ENCODE results near the gene RERGL.
"Not testable (repeated sequence)": the region's sequence is repeated elsewhere in the genome, so short reads cannot be mapped to it uniquely, and the experiment has no call there.

Gene RERGL, protein sequence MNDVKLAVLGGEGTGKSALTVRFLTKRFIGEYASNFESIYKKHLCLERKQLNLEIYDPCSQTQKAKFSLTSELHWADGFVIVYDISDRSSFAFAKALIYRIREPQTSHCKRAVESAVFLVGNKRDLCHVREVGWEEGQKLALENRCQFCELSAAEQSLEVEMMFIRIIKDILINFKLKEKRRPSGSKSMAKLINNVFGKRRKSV

DNA sequence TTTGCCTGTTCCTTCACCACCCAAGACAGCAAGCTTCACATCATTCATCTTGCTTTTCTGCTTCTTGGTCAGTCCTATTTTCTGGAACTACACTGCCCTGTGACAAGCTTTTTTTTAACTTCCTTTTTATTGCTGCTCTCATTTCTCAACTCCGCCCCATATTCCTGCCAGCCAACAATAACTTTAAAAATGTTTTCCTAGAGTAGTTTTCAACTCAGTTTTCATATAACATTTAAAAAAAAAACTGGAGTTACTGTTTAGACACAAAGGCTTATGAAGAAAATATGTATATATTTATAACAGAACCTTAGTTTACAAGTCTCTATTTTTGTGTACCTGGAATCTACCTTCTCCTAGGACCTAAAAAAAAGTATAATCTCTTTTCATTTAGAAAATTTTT lies at the start of gene RERGL:
TSS of gene RERGL (minus strand) at position 101 of the 400 bp plus-strand sequence. CDS start at position 48, 53 bp downstream.
- DNase-seq, result no peak

DNA sequence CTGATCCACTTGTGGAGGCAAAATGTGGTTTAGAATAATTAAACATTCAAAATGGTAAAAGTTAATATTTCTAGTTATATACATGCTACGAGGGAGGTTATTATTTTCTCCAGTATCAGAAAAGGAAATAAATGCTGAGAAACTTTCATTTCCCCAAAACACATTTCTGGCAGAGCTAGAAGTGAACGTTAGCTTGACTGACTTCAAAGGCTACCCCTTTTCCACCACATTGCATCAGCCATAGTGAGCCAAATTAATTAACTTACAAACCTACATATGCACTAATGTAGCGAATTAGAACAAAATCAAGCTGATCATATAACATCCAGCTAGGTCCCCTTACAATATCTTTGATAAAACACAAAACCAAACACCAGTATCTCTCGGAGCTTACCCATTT lies 49.3 kb upstream of the RERGL start:
- DNase-seq, result no peak

DNA sequence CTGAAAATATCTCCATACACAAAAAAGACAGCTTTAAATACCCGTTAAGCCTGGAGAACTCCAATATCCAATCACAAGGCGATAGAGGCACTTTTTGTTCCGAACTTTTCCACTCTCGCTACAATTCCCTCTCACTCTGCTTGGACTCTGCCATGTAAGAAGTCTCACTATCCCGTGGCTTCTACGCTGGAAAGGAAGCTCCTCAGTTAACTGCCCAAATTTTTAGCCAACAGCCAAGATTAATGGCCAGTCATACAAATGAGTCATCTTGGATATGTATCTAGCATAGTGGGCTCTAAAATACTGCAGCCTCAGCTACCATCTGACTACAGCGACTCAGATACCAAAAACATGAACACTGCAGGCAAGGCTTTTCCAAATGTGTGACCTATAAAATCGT lies 45.5 kb upstream of the RERGL start:
- DNase-seq, result no peak

DNA sequence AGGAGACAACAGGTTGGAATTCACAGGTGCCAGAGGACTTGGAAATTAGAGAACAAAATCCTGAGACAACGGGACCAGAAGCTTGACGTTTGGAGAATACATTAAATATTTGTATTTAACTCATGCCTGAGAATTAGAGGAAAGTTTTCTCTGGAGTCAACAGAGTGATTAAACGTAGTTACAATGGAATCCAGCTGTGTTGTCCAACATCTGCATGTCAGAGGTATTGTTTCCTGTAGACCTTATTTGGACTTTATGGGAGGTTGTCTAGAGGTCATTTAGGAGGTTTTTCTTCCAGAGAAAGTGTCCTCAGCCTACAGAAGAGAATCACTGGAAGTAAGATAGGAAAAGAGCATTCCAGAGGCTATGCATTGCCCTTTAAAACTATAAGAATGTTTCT lies 45.1 kb upstream of the RERGL start:
- no peak for DNase-seq

DNA sequence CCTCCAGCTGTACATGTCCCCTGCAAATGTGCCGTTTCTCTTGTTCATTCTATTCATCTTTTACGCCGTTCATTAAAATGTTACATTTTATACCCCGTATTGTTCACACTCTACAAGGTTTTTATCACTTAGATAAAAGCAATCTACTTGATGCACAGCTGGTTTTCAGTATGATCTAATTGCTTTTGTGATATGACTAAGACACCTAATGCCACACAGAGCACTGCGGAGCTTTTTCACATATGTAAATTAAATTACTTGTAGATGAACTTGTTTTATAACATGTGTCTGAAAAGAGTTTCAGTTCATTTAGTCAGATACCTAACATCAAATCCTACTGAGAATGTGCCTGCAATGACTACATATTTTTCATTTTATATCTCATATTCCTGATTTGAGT lies 40.9 kb upstream of the RERGL start:
- DNase-seq, result no peak

DNA sequence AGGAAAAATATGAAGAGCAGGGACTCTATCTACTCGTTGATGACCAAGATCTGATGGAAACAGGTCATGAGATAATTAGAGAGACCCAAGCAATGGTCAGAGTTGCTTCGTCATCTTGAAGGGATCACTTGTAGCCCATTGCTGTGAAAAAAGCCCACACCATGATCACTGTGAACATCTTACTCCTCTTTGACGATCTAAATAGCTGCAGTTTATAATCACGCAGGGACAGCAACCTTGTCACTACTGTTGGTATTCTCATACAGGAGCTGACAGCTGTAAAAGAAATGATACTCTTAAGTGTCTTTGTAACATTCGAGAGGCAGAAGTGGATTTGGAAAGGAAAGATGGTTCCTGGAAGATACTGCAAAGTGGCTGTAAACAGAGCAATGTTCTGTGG lies 33.7 kb upstream of the RERGL start:
- DNase-seq, result no peak

DNA sequence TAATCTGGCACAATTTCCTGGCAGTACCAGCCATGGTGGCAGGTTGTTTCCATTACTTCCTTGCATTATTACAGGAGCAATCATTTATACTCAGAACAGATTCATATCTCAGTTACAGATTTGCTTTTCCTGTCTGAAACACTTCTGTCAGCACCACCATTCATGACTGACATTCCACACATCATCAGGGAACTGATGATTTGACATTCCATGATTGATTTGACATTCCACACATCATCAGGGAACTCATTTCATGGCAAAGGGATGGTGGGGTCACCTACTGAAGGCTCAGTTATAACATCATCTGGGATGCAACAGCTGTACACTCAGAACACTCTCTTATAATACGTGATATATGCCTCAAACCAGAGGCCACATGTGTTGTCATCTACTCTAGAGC lies 30.9 kb upstream of the RERGL start:
- DNase-seq, result no peak

DNA sequence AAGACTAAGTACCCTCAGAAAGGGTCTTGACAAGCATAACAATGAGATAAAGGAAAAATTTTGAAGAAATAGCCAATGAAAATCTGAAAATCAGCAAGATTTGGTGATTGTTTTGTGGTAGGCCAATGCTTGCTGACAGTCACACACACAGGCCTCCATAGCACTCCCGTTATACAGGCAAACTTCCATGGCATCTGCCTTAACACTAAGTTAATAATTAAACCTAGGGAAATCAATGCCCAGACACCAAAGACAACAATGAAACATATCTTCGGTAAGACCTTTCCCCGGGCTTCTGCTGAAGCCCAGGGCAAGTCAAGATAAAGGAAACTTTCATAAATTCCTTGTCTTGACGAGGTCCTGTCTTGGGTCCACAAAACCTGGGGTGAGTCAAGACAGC lies 18.6 kb upstream of the RERGL start:
- no peak for DNase-seq

DNA sequence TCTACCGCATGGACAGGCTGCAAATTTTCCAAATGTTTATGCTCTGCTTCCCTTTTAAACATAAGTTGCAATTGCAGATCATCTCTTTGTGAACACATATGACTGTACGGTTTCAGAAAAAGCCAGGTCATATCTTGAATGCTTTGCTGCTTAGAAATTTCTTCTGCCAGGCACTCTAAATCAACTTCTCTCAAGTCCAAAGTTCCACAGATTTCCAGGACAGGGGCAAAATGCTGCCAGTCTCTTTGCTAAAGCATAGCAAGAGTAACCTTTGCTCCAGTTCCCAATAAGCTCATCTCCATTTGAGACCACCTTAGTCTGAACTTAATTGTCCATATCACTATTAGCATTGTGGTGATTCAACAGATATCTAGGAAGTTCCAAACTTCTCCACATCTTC lies 13.6 kb upstream of the RERGL start:
- DNase-seq, result no peak

DNA sequence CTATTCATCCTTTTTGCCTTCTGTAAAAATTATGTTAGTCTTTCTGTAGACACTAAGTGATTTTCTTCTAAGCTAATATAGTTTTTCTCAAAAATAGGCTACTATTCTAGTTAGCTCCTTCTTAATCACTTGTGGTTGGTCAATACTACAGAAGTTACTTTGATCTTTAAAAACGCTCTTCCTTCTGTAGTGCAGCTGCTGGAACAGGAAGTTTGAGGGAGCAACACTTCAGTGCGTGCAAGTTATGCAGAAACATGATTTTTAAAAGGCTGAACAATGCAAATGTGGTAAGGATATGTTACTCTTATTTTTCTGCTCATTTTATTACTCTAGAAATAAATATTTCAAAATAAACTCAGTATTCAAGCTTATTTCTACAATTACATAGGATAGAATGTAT lies 11.1 kb upstream of the RERGL start:
- DNase-seq, result no peak

DNA sequence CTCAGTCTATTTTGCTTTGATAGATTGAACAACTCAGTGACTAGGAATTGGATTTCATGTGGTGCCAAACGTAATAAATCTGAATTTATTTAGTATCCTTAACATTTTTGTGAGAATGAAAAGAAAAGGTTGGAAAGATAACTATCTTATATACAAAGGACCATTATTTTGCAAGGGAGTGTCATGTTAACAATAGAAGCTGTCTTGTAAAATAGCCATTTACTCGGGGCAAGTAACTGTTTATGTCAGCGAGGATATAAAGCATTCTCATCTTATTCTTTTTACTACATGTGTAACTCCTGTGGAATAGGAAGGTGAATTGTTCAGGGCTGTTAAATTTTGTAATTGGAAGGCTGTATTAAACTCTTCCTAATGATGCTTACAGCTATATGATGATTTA lies 5.9 kb downstream of the RERGL start:
- DNase-seq, result no peak

DNA sequence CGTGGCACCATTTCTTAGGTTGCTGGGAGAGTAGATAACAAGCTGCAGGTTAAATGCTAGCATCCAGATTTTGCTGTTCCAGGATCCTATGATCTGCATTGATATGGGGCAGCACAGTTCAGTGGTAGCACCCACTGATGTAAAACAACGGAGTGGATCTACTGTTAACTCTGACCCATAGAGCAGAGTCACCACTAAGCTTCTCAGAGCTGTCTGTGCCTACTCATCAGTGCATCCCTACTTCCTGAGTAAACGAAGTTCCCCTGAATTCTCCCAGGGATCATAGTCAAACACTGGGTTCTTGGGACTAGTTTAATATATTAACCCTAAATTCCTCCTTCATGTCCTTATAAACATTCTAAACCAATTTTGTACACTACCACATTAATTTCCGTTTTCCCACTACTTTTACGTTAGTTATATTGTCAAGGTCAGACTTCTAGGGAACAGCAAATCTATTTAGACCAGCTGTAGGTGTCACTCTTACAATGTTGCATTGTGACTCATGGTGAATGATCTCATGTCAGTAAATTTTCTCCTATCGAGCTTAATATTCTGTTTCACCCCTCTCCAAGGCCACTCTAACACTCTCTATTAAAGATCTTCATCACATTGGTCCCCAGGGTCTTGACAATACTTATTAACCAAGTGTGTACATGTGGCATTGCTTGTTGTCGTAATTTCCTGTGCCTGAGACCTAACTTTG lies 10.3 kb downstream of the RERGL start:
- no peak for DNase-seq

DNA sequence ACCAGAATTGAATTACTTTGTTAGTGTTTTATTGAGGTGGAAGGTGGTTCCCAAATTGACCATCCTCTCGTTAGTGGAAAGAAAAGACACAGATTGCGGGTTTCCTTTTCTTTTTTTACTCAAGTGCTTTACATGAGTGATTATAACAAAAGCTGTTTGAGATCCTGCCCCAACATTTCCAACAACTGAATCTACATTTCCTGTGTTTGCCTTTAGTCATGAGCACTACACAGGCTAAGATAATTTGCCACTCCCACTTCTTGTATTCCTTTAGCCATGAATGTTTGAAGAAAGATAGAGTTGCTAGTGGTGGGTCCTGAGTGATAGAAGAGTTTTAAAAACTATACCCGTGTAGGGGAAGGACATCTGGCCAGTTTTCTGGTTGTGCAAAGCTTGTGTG lies 16.0 kb downstream of the RERGL start:
- no peak for DNase-seq

DNA sequence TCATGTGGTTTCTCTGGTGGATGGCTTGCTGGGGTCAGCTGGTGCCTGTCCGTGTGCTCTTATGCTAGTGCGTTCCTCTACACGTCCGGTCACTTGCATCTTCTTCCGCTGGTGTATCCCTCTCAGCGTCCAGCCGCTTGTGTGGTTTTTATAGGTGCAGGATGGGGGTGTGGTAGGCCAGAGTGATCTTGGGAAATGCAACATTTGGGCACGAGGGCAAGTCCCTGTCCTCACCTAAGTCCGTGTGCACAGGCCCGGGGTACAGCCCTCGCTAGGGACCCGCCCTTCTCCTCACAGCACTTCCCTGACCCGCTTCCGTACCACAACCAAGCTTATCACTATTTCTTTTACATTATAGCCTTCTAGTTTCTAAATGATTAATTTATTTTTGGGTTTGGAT lies 17.3 kb downstream of the RERGL start:
- no peak for DNase-seq

DNA sequence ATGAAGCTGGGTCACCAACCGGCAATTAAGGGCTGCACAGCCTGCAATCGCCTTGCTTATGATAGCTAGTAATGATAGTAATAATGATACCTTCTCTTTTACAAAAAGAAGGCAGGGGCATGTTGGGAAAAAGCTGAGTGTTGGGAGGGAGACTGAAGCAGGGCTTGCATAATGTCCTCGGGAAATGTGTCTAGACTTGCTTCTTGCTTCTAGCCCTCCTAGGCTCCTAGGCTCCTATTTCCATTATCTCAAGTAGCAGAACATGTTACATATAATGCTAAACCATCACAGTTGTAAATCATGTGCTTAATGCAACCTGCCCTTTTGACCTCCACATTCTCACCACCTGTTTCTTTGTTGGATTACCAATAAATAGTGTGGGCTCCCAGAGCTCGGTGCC lies 18.7 kb downstream of the RERGL start:
- peak in 1 of 2 experiments; percentile 32 for DNase-seq

DNA sequence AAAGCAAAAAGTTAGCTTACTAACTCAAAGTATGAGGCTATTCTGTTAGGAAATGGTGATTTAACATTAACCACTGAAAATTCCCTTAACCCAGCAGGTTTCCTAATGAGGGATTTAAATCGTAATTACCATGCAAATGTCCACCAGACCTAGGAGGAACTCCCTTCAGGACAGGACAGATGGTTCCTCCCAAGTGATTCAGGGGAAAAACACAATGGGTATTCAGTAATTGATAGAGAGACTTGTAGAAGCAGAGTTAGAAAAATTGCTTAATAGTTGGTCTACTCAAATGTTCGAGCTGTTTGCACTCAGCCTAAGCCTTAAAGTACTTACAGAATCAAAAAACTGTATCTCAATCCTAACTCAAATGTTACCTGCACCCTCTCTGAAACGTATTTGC lies 21.6 kb downstream of the RERGL start:
- DNase-seq, result peak in 1 of 2 experiments; percentile 51

DNA sequence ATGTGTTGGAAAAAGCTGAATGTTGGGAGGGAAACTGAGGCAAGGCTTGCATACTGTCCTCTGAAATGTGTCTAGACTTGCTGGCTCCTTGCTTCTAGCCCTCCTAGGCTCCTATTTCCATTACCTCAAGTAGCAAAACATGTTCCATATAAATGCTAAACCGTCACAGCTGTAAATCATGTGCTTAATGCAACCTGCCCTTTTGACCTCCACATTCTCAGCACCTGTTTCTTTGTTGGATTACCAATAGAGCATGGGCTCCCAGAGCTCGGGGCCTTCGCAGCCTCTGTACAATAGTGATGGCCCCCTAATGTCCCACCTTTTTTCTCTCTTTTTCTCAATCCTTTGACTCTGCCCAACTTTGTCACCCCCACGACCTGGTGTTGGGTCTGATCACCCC lies 23.3 kb downstream of the RERGL start:
- peak; percentile 20 to 57 for DNase-seq

DNA sequence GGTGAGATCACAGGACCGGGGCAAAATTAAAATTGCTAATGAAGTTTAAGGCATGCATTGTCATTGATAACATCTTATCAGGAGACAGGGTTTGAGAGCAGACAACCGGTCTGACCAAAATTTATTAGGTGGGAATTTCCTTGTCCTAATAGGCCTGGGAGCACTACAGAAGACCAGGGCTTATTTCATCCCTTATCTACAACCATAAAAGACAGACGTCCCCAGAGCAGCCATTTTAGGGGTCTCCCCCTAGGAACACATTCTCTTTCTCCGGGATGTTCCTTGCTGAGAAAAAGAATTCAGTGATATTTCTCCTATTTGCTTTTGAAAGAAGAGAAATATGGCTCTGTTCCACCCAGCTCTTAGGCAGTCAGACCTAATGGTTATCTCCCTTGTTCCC lies 27.1 kb downstream of the RERGL start:
- DNase-seq, result not testable (repeated sequence)

DNA sequence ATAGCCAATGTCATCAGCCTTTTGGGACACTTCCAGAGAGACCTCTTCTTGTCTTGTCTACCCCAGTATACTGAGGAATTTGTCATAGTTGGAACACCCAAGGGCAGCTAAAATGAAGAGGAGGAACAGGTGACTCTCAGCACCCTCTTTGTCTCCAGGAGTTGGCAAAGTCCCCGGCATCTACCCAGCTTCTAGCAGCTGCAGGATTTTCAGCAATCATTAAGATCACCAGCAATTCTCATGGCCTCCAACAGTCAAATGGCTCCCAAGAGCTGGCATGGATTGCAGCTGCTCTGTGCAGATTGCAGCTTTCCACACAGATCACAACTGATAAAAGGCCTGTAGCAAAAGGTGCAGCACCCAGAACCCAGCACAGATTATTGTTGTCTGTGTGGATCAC lies 32.9 kb downstream of the RERGL start:
- no peak for DNase-seq

DNA sequence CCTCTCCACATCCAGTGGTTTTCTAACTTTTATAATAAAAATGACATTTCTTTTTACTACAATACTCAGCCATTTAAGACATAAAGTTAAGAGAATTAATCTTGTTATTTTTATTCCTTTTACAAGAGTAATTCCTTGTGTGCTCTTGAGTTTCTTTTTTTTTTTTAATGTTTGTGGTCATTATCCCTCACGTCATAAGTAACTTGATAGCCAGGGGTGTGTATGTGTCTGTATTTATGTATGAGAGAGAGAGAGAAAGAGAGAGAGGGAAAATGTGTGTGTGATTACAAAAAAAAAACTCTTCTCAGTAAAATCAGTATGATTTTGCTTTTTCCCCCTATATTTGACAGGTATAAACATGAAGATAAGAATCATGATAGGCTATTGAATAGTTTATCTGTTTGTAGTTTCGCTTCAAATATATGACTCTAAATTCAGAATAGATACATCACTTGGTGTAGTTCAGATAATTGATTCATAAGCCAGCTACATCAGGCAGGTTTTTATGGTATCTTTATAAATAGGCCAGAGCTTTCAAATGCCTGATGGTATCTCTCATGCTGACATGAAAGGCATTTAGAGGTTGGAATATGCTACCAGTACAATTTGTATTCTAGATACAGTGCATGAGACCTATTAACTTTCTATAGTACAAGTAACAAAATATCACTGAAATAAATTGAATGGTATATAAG lies 34.9 kb downstream of the RERGL start:
- DNase-seq, result no peak

DNA sequence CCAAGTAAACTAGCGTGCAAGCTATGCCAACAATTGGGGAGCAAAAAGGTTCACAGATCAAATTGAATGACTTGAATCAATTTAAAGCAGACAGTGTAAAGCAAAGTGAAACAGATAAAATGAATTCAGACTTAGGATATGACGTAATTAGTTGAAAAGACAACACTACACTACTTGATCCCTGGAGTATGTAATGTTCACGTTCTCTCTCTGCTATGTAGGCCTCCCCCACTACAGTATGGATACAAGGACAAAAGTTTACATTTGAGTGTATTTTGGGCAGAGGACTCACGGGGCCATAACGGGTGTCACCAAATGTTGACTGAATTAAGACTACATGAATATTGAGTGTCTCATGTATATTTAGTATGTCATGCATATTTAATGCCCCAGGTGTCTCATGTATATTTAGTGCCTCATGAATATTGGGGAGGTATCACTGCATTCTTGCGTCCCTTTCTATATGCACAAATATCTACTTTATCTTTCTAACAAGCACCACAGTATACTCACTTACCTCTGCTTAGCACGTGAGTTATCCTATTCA lies 44.5 kb downstream of the RERGL start:
- no peak for DNase-seq

DNA sequence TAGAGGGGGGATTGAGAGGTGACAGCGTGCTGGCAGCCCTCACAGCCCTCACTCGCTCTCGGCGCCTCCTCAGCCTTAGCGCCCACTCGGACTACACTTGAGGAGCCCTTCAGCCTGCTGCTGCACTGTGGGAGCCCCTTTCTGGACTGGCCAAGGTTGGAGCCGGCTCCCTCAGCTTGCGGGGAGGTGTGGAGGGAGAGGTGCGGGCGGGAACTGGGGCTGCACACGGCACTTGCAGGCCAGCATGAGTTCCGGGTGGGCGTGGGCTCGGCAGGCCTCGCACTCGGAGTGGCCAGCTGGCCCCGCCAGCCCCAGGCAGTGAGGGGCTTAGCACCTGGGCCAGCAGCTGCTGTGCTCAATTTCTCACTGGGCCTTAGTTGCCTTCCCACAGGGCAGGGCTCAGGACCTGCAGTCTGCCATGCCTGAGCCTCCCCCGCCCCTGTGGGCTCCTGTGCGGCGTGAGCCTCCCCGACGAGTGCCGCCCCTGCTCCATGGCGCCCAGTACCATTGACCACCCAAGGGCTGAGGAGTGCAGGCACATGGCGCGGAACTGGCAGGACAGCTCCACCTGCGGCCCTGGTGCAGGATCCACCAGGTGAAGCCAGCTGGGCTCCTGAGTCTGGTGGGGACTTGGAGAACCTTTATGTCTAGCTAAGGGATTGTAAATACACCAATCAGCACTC lies 49.8 kb downstream of the RERGL start:
- DNase-seq, result not testable (repeated sequence)

Data from NCI-H524 (cell line).